Inferior parietal cortex (tissue), 1 donor: ENCODE results near the gene SREBF1.
"Not testable (repeated sequence)": the region's sequence is repeated elsewhere in the genome, so short reads cannot be mapped to it uniquely, and the experiment has no call there.

Source experiments
- DNase-seq: peaks from one replicate; pipeline ENCODE4 v3.0.0-alpha.2; 2016; ENCODE audit errors: extremely low spot score

The SREBF1 gene

DNA sequence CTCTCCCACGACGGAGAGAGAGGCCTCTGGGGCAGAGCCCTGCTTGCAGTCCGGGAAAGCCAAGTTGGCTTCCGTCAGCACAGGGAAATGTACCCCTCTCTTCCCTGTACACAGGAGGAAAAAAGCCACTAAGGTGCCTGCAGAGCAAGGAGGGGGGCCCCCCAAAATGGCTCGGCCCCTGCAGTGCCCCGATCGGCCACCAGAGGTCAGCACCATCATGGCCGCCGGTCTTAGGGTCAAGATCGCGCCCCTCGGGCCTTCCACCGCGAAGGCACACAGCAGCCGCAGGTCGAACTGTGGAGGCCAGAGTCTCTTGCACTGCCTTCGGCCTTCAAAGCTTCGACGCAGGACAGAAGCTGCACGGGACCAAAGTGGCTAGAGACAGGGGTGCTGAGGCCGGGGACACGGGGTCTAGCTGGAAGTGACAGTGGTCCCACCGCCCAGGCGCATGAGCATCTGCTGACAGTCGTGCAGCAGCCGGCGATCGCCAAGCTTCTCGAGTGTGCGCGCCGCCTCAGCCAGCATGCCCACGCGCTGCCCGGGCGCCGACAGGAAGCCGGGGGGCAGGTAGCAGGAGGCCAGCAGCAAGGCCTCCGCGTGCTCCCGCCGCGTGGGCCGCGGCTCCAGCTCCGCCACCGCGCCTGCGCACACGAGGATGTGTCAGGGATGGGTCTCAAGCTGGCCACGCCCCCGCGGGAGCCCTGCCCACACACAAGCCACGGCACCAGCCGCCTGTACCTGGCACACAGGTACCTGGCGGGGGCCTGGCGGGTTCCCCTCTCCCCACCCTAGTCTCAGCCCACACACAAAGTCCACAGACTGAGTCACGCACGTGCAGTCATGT is 24.4 kb downstream of the SREBF1 start:
- DNase-seq = peak; percentile 79

DNA sequence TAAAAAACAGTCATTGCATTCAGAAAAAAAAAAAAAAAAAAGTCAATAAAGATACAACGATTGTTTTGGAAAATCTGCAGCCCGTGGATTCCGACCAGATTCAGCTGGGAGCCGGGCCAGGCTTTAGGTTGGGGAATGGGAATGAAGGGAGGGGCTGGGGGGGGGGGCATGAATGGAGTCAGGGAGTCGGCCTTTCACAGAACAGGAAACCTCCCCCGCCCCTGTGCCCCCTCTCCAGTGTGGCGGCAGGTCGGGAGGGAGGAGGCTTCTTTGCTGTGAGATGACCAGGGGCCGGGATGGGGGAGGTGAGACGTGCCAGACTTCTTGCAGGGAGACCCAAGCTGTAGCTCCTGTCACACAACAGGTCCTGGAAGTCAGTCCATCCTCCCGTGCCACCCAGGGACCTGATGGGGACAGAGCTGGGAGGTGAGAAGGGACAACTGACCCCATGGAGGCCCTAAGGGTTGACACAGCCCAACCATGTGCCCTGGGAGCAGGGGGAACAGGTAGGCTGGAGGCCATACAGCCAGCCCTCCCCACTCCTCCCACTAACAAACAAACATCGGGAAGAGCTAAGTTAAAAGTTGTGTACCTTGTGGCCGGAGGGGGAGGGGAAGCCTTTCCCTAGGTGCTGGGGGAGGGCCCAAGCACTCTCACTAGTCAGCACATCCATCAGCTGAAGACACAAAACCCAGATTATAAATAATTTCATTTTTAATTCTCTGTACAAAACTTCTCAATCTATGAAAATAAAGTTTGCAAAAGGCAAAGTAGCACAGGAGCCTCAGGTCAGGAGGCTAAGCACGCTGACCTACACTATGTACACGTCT is 25.2 kb downstream of the SREBF1 start:
- DNase-seq = no peak

- DNase-seq = no peak
Measured at GRCh38 chr17:17810895-17811248, 25.9 kb downstream of the SREBF1 start.

- no peak for DNase-seq
Measured at GRCh38 chr17:17810084-17810894, 26.5 kb downstream of the SREBF1 start.

- no peak for DNase-seq
Measured at GRCh38 chr17:17809531-17810083, 27.2 kb downstream of the SREBF1 start.

DNA sequence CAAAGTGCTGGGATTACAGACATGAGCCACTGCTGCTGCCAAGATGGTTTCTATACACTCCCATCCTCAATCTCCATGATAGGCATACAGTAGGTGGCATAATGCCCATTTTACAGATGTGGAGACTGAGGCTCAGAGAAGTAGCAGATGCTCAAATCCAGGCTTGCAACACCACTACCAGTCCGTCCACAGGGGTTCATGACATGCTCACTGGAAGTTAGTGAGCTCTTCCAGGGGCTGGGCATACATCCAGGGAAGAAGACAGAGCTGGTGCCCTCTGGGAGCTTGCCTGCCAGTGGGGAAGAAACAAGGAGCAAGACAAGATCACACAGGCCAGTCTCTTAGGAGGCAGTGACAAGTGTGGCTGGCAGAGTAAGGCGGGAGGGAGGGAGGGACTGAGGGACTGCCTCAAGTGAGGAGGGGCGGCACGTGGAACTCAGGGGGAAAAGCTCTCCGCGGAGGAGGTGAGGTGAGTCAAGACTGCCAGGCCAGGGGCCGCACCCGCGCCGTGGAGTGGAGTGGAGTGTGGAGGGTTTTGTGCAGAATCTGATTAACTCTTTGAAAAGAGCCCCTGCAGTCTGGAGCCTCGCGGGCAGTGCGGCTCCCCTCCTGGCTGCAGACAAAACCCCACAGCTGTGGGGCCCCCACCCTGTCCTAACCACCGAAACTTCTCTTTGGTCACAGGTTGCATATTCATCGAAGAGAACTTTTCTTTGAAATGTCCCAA is 27.9 kb downstream of the SREBF1 start:
- no peak for DNase-seq

GRCh38 chr17:17808200-17808599 is 28.6 kb downstream of the SREBF1 start:
- DNase-seq = not testable (repeated sequence)

DNA sequence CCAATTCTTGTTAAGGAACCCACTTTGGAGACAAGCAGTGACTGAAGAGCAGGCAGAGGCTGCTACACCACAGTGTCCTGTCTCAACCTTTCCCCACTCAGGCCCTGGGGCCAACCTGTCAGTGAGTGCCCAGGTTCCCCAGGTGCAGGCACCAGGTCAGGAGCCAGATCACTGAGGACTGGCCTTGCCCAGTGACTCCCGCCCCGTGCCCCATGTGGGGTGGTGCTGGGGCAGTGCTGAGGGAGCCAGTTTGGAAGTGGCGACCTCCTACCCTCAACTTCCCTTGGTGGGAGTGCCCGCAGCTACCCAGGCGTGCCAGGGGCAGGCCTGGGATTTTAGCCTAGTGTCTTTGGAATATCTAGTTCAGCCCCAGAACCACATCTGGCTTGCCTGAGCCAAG is 29.3 kb downstream of the SREBF1 start:
- DNase-seq = no peak

GRCh38 chr17:17806611-17807274 is 30.0 kb downstream of the SREBF1 start:
- no peak for DNase-seq

GRCh38 chr17:17806035-17806434 is 30.8 kb downstream of the SREBF1 start:
- no peak for DNase-seq

DNA sequence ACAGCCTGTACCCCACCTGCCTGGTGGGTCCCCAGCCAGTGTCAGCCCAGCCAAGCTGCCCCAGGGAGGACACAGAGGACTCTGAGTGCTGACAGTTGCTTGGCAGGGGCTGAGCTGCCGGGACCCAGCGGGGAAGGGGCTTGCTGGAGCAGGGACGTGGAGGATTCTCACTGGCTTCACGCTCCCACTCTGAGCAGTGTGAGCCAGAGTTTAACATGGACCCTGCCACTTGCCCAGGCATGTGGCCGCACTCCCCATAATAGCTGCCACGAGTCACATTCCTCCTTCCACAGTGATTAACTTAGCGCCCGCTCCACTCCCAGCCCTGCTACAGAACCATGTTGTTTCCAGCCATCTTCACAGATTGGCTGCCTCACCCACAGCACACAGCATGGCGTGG is 31.2 kb downstream of the SREBF1 start:
- no peak for DNase-seq

DNA sequence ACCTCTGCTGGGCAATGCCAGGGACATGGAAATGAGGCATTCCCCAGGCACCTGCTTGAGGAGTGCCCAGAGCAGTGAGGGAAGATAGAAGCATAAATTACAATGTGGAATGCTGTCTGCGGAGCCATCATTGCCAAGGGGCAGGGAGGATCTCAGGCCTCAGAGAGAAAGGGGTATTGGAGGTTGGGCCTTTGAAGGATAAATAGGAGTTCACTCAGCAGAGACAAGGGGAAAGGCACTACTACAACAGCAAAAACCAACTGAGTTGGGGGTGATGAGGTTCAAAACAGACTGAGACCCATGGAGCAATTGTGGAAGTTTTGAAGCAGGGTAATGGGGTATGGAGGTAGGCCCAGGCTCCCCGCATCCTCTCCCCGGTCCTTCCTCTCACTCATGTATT is 32.8 kb downstream of the SREBF1 start:
- no peak for DNase-seq

GRCh38 chr17:17801800-17802481 is 34.8 kb downstream of the SREBF1 start:
- DNase-seq = no peak

DNA sequence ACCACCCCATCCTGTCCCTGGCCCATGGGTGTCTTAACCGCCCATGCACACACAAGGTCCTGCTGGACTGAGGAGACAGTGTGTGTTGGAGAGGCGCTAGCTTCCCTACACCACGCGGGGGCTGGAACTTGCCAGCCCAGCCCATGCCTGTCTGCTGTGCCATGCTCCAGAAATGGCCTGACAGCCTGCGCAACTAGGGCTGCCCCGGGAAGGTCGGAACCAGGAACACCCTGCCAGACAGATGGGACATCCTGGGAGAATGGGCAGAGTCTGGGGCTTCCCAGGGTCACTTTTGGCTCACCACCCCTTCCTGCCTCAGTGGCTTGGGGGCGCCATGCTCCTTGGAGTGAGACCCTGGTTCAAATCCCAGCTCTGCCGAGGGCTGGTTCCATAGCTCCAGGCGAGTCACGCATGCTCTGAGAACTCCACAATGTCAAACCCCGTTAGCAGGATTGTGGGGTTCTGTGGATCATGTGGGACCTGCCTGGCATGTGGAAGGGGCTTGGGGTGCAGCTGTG is 36.2 kb downstream of the SREBF1 start:
- no peak for DNase-seq

- no peak for DNase-seq
Measured at GRCh38 chr17:17798573-17799255, 38.1 kb downstream of the SREBF1 start.

DNA sequence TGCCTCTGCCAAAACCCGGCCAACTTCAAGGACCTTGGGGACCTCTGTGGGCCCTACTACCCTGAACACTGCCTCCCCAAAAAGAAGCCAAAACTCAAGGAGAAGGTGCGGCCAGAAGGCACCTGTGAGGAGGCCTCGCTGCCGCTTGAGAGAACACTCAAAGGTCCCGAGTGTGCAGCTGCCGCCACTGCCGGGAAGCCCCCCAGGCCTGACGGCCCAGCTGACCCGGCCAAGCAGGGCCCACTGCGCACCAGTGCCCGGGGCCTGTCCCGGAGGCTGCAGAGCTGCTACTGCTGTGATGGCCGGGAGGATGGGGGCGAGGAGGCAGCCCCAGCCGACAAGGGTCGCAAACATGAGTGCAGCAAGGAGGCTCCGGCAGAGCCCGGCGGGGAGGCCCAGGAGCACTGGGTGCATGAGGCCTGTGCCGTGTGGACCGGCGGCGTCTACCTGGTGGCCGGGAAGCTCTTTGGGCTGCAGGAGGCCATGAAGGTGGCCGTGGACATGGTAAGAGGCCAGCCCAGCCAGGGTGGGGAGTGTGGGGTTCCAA is 38.7 kb downstream of the SREBF1 start:
- no peak for DNase-seq

DNA sequence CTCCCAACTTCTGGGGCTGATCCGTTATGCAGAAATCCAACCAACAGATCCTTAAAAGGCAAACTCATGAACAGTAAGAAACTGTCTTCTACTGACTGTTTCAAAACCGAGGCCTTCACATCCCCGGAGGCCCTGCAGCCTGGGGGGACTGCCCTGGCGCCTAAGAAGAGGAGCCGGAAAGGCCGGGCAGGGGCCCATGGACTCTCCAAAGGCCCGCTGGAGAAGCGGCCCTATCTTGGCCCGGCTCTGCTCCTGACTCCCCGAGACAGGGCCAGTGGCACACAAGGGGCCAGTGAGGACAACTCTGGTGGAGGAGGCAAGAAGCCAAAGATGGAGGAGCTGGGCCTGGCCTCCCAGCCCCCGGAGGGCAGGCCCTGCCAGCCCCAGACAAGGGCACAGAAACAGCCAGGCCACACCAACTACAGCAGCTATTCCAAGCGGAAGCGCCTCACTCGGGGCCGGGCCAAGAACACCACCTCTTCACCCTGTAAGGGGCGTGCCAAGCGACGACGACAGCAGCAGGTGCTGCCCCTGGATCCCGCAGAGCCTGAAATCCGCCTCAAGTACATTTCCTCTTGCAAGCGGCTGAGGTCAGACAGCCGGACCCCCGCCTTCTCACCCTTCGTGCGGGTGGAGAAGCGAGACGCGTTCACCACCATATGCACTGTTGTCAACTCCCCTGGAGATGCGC is 39.5 kb downstream of the SREBF1 start:
- no peak for DNase-seq

DNA sequence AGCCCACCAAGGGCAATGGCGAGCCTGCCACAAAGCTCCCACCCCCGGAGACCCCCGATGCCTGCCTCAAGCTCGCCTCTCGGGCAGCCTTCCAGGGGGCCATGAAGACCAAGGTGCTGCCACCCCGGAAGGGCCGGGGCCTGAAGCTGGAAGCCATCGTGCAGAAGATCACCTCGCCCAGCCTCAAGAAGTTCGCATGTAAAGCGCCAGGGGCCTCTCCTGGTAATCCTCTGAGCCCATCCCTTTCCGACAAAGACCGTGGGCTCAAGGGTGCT is 40.1 kb downstream of the SREBF1 start:
- DNase-seq = no peak
